Measurements from ENCODE around the gene RP2. TPM values are rescaled to one million over a fixed set of nuclear protein-coding genes. Genes with fewer than 3 reads are reported as not detected.

The RP2 gene
- total RNA-seq, 1 donor from 2014 or later: 11.8 TPM

DNA sequence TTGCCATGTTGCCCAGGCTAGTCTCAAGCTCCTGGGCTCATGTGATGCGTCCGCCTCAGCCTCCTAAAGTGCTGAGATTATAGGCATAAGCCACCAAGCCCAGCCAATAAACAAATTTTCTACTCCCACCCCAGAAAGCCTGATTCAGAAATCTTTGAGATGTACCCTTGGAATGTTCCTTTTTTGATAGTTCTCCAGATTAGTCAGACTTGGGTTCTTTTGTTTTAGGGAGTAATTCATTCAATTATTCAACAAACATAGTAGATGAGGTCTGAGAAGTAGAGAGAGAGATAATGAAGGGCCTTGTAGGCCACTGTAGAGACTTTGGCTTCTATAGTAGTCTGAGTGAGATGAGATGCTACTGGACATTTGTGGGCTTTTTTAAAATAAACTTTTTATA, 27.8 kb downstream of the RP2 start:
- TF ChIP-seq, protein P1, sequence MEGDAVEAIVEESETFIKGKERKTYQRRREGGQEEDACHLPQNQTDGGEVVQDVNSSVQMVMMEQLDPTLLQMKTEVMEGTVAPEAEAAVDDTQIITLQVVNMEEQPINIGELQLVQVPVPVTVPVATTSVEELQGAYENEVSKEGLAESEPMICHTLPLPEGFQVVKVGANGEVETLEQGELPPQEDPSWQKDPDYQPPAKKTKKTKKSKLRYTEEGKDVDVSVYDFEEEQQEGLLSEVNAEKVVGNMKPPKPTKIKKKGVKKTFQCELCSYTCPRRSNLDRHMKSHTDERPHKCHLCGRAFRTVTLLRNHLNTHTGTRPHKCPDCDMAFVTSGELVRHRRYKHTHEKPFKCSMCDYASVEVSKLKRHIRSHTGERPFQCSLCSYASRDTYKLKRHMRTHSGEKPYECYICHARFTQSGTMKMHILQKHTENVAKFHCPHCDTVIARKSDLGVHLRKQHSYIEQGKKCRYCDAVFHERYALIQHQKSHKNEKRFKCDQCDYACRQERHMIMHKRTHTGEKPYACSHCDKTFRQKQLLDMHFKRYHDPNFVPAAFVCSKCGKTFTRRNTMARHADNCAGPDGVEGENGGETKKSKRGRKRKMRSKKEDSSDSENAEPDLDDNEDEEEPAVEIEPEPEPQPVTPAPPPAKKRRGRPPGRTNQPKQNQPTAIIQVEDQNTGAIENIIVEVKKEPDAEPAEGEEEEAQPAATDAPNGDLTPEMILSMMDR (conservative IDR thresholded peaks at IDR 0.05): no peak
- H3K9me3 Mint-ChIP-seq: peaks cover 16% of the 10 kb centered on the region
- no peak overlapping the region for H3K27ac Mint-ChIP-seq (ENCODE audit: unreplicated experiment)
- H3K4me3 Mint-ChIP-seq: no peak overlapping the region
- H3K4me1 Mint-ChIP-seq: no peaks in the 10 kb centered on the region
- no peak for DNase-seq (ENCODE audit: low read depth, low spot score)
- peaks cover 23% of the 10 kb centered on the region for H3K36me3 Mint-ChIP-seq (ENCODE audit: low read depth)
- no peaks in the 10 kb centered on the region for H3K27me3 Mint-ChIP-seq (ENCODE audit: low read depth)

- Mint-ChIP-seq H3K27me3 (ENCODE audit: low read depth) (no peaks in the 10 kb centered on the region), H3K4me1 (no peaks in the 10 kb centered on the region), H3K4me3 (no peak overlapping the region), H3K36me3 (ENCODE audit: low read depth) (peaks cover 23% of the 10 kb centered on the region), H3K9me3 (peaks cover 16% of the 10 kb centered on the region), H3K27ac (ENCODE audit: unreplicated experiment) (no peak overlapping the region)
- DNase-seq (ENCODE audit: low read depth, low spot score): no peak
- TF ChIP-seq, protein P1 (conservative IDR thresholded peaks at IDR 0.05): no peak
Observed at GRCh38 chrX:46865281-46865680, 28.4 kb downstream of the RP2 start.

DNA sequence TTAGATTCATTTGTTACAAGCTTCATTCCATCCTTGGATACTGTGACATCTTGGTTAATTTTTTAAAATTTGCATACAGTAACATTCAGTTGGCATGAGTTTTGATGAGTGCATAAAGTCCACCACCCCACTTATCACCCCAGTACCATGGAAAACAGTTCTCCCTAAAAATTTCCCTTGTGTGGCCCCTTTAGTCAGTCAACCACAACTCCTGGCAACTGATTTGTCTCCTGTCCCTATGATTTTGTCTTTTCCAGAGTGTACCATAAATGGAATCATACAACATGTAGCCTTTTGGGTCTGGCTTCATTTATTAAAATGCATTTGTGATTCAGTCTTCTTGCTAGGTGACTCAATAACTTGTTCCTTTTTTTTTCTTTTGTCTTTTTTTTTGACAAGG, 29.9 kb downstream of the RP2 start:
- peaks cover 18% of the 10 kb centered on the region for H3K9me3 Mint-ChIP-seq
- H3K36me3 Mint-ChIP-seq (ENCODE audit: low read depth): peaks cover 26% of the 10 kb centered on the region
- TF ChIP-seq, protein P1 (conservative IDR thresholded peaks at IDR 0.05): no peak
- no peak overlapping the region for H3K27ac Mint-ChIP-seq (ENCODE audit: unreplicated experiment)
- DNase-seq (ENCODE audit: low read depth, low spot score): no peak
- H3K27me3 Mint-ChIP-seq (ENCODE audit: low read depth): no peaks in the 10 kb centered on the region
- H3K4me3 Mint-ChIP-seq: no peak overlapping the region
- no peaks in the 10 kb centered on the region for H3K4me1 Mint-ChIP-seq

GRCh38 chrX:46873746-46874145, 36.9 kb downstream of the RP2 start:
- H3K9me3 Mint-ChIP-seq: peaks cover 3% of the 10 kb centered on the region
- H3K4me3 Mint-ChIP-seq: no peak overlapping the region
- H3K4me1 Mint-ChIP-seq: no peaks in the 10 kb centered on the region
- TF ChIP-seq, protein P1 (conservative IDR thresholded peaks at IDR 0.05): no peak
- no peak for DNase-seq (ENCODE audit: low read depth, low spot score)
- H3K27ac Mint-ChIP-seq (ENCODE audit: unreplicated experiment): no peak overlapping the region
- H3K36me3 Mint-ChIP-seq (ENCODE audit: low read depth): peaks cover 3% of the 10 kb centered on the region
- H3K27me3 Mint-ChIP-seq (ENCODE audit: low read depth): no peaks in the 10 kb centered on the region

GRCh38 chrX:46876901-46877300, 40.1 kb downstream of the RP2 start:
- H3K27ac Mint-ChIP-seq (ENCODE audit: unreplicated experiment): no peak overlapping the region

More at GRCh38 chrX:46876901-46877300, 40.1 kb downstream of the RP2 start:
- Mint-ChIP-seq H3K4me3 (no peak overlapping the region), H3K36me3 (ENCODE audit: low read depth) (no peaks in the 10 kb centered on the region), H3K4me1 (no peaks in the 10 kb centered on the region), H3K9me3 (no peaks in the 10 kb centered on the region), H3K27me3 (ENCODE audit: low read depth) (no peaks in the 10 kb centered on the region)
- DNase-seq (ENCODE audit: low read depth, low spot score): no peak
- TF ChIP-seq, protein P1 (conservative IDR thresholded peaks at IDR 0.05): no peak

Measured in neural crest cell (in vitro differentiated cells).